NCI-H2227 (cell line): ENCODE measurements around the gene TSKS.

ENCODE experiments used
- DNase-seq: peaks from one replicate; lab custom pipeline; 2025; ENCODE audit not compliant: unreplicated experiment; lab: John Stamatoyannopoulos, UW

TSKS gene

GRCh38 chr19:49763230-49763629 is at the start of gene TSKS:
TSKS (minus strand) TSS chr19:49763306; CDS start chr19:49763247, 59 bp downstream.
- DNase-seq, result no peak

- no peak for DNase-seq
These were observed 49.4 kb upstream of the TSKS start for GRCh38 chr19:49812452-49812996.

- DNase-seq, result no peak
These were observed 48.2 kb upstream of the TSKS start for GRCh38 chr19:49811328-49811727.

- no peak for DNase-seq
These were observed 46.9 kb upstream of the TSKS start for GRCh38 chr19:49809941-49810389.

GRCh38 chr19:49809160-49809940 is 46.2 kb upstream of the TSKS start:
- DNase-seq, result peak; percentile 16

GRCh38 chr19:49808711-49809159 is 45.6 kb upstream of the TSKS start:
- peak; percentile 11 for DNase-seq

GRCh38 chr19:49807904-49808675 is 45.0 kb upstream of the TSKS start:
- no peak for DNase-seq

GRCh38 chr19:49807058-49807903 is 44.2 kb upstream of the TSKS start:
- no peak for DNase-seq

- DNase-seq, result no peak
These were observed 43.5 kb upstream of the TSKS start for GRCh38 chr19:49806620-49806959.

GRCh38 chr19:49805822-49806619 is 42.9 kb upstream of the TSKS start:
- no peak for DNase-seq

- no peak for DNase-seq
These were observed 40.4 kb upstream of the TSKS start for GRCh38 chr19:49803529-49803856.

- no peak for DNase-seq
These were observed 39.9 kb upstream of the TSKS start for GRCh38 chr19:49802836-49803528.

GRCh38 chr19:49801966-49802661 is 39.0 kb upstream of the TSKS start:
- DNase-seq, result peak; percentile 76

- DNase-seq, result no peak
These were observed 38.3 kb upstream of the TSKS start for GRCh38 chr19:49801401-49801888.

GRCh38 chr19:49800771-49801170 is 37.7 kb upstream of the TSKS start:
- no peak for DNase-seq

GRCh38 chr19:49799798-49800376 is 36.8 kb upstream of the TSKS start:
- DNase-seq, result no peak

- no peak for DNase-seq
These were observed 36.2 kb upstream of the TSKS start for GRCh38 chr19:49799271-49799797.

- no peak for DNase-seq
These were observed 35.5 kb upstream of the TSKS start for GRCh38 chr19:49798574-49798973.
